Upper lobe of left lung (tissue), 4 donors: ENCODE measurements around the gene KIAA1549.

Experiments used
- POLR2AphosphoS5 ChIP-seq, 2 donors: sonication (generic); formaldehyde crosslinking; IDR thresholded peaks; one replicate each; pipeline ENCODE4 v1.5.1; 2017; ENCODE audit warnings: antibody characterized with exemption in 2 of 2
- TF ChIP-seq, protein P1 (sequence below), 6 experiments: fragments of 450-650 bp in 4 of 6; fragments of 200-600 bp in 2 of 6; sonication (generic) in 2 of 6; IDR thresholded peaks; one replicate each; pipeline ENCODE4 v1.5.1; 2016 to 2019; ENCODE audit warnings: antibody characterized with exemption in 6 of 6

DNA sequence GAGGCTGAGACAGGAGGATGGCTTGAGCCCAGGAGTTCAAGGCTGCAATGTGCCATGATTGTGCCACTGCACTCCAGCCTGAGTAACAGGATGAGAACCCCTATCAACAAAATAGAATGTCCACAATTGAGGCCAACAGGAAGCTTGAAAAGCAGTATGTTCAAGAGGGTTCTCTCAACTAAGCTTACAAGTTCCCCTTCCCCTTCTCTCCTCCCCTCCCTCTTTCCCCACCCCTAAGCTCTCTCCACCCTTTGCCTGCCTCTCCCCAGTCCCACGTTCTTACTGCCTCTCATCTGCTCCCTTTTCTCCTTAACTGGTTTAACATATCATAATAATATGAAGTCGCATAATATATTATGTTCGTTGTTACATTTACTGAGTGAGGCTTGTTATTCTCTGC is 35.4 kb downstream of the KIAA1549 start:
- TF ChIP-seq, protein P1, sequence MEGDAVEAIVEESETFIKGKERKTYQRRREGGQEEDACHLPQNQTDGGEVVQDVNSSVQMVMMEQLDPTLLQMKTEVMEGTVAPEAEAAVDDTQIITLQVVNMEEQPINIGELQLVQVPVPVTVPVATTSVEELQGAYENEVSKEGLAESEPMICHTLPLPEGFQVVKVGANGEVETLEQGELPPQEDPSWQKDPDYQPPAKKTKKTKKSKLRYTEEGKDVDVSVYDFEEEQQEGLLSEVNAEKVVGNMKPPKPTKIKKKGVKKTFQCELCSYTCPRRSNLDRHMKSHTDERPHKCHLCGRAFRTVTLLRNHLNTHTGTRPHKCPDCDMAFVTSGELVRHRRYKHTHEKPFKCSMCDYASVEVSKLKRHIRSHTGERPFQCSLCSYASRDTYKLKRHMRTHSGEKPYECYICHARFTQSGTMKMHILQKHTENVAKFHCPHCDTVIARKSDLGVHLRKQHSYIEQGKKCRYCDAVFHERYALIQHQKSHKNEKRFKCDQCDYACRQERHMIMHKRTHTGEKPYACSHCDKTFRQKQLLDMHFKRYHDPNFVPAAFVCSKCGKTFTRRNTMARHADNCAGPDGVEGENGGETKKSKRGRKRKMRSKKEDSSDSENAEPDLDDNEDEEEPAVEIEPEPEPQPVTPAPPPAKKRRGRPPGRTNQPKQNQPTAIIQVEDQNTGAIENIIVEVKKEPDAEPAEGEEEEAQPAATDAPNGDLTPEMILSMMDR (IDR thresholded peaks at IDR 0.05), result no peak
- TF ChIP-seq POLR2AphosphoS5 (IDR thresholded peaks at IDR 0.05), result no peak
